Endothelial cell (in vitro differentiated cells): ENCODE results near the gene GPATCH2. TPM values are rescaled to one million over a fixed set of nuclear protein-coding genes. Genes with fewer than 3 reads are reported as not detected.

Experiments
- DNase-seq: peaks from one replicate; pipeline ENCODE4 v3.0.0; 2021; ENCODE audit warnings: low spot score
- H3K27ac Mint-ChIP-seq: one replicate; pipeline ENCODE4 v1.8.0; 2021; ENCODE audit warnings: mixed read lengths, inconsistent platforms; ENCODE audit not compliant: unreplicated experiment
- H3K27me3 Mint-ChIP-seq: one replicate; pipeline ENCODE4 v1.8.0; 2021; ENCODE audit warnings: mild to moderate bottlenecking, moderate library complexity, mixed read lengths, inconsistent platforms; ENCODE audit not compliant: unreplicated experiment
- H3K36me3 Mint-ChIP-seq: one replicate; pipeline ENCODE4 v1.8.0; 2021; ENCODE audit warnings: mild to moderate bottlenecking, low read depth, mixed read lengths, inconsistent platforms; ENCODE audit not compliant: unreplicated experiment
- H3K4me1 Mint-ChIP-seq: one replicate; pipeline ENCODE4 v1.8.0; 2021; ENCODE audit warnings: mild to moderate bottlenecking, mixed read lengths, inconsistent platforms; ENCODE audit not compliant: unreplicated experiment
- H3K4me3 Mint-ChIP-seq: one replicate; pipeline ENCODE4 v1.8.0; 2021; ENCODE audit warnings: mild to moderate bottlenecking, mixed read lengths, inconsistent platforms; ENCODE audit not compliant: unreplicated experiment
- H3K9me3 Mint-ChIP-seq: one replicate; pipeline ENCODE4 v1.8.0; 2021; ENCODE audit warnings: mixed read lengths, inconsistent platforms; ENCODE audit not compliant: unreplicated experiment
- CTCF ChIP-seq: fragments of 200-600 bp; sonication (generic); IDR thresholded peaks from one replicate; pipeline ENCODE4 v1.5.0; 2021; ENCODE audit warnings: antibody characterized with exemption; ENCODE audit not compliant: unreplicated experiment
- total RNA-seq: library from RNA; stranded (reverse); fragmentation: NEBNext Ultra II Directional; extraction: Animal tissue kit (Norgen Biotek cat#: 25700); gene quantifications from one replicate; pipeline ENCODE4 v1.2.1, GENCODE V29; 2021; ENCODE audit not compliant: unreplicated experiment

Gene GPATCH2
- total RNA-seq, 1 donor from 2014 or later = 18.4 TPM

GRCh38 chr1:217379336-217379735, 251.6 kb downstream of the GPATCH2 start:
- Mint-ChIP-seq H3K27ac (no peak overlapping the region), H3K9me3 (peaks cover 4% of the 10 kb centered on the region), H3K4me3 (no peak overlapping the region), H3K4me1 (no peaks in the 10 kb centered on the region), H3K27me3 (peaks cover 4% of the 10 kb centered on the region), H3K36me3 (no peaks in the 10 kb centered on the region)
- TF ChIP-seq CTCF = no peak
- DNase-seq = no peak

Other genes starting within 250 kb of the GPATCH2 start
- gene SPATA17, start 254 bp upstream of the GPATCH2 start, total RNA-seq = 0.36 TPM